ENCODE measurements around the gene FIBP.

- no peak for TF ChIP-seq ATF3 (IDR thresholded peaks at IDR 0.05; ENCODE audit: insufficient read depth, low read depth, low read length)
- TF ChIP-seq HDAC2 (IDR thresholded peaks at IDR 0.05; ENCODE audit: borderline replicate concordance in 1 of 2, low read depth in 2 of 2, low read length in 2 of 2) = no peak
- TF ChIP-seq CTCF (IDR thresholded peaks at IDR 0.05; ENCODE audit: control extremely low read depth in 1 of 3, insufficient read depth in 1 of 3, low read depth in 1 of 3, low read length in 3 of 3) = no peak
- TF ChIP-seq ZNF274 (IDR thresholded peaks at IDR 0.05; ENCODE audit: borderline replicate concordance, extremely low read depth, low read length) = no peak
- no peak for TF ChIP-seq POLR2A (IDR thresholded peaks at IDR 0.05; ENCODE audit: control extremely low read depth in 1 of 2, low read depth in 2 of 2, low read length in 2 of 2)
- TF ChIP-seq EZH2 (IDR thresholded peaks at IDR 0.05; ENCODE audit: low read depth, low read length, severe bottlenecking) = no peak
- TF ChIP-seq HDAC6 (IDR thresholded peaks at IDR 0.05; ENCODE audit: low read depth, low read length) = no peak
- TF ChIP-seq SAP30 (IDR thresholded peaks at IDR 0.05; ENCODE audit: insufficient read depth, insufficient replicate concordance, low read length) = no peak
- TF ChIP-seq JUN (IDR thresholded peaks at IDR 0.05; ENCODE audit: low read depth, low read length) = no peak
Measured at GRCh38 chr11:65880844-65881421, 7.3 kb downstream of the FIBP start.
